PFSK-1 (cell line): ENCODE data around the gene CSGALNACT2.

Experiments used
- REST ChIP-seq, 2 experiments: IDR thresholded peaks; 2 replicates each; pipeline versions ENCODE4 v1.6.1 to v1.8.0; 2011 to 2012; ENCODE audit warnings: low read depth in 2 of 2, low read length in 2 of 2, control low read depth in 1 of 2, inconsistent platforms in 1 of 2, mild to moderate bottlenecking in 1 of 2, moderate library complexity in 1 of 2; ENCODE audit not compliant: insufficient read depth in 1 of 2
- TAF1 ChIP-seq: IDR thresholded peaks from 2 replicates; pipeline ENCODE4 v1.6.1; 2012; ENCODE audit warnings: low read length, control low read depth, borderline replicate concordance; ENCODE audit not compliant: insufficient read depth

GRCh38 chr10:43225787-43226153 is 87.5 kb downstream of the CSGALNACT2 start:
- no peak for TF ChIP-seq TAF1
- TF ChIP-seq REST (IDR thresholded peaks at IDR 0.05; ENCODE audit: insufficient read depth in 1 of 2, low read depth in 2 of 2, low read length in 2 of 2), result no peak
